Hippocampal formation (tissue), 2 donors: ENCODE data around the gene SLC24A4.
A peak's percentile ranks its signal among the peaks of the same experiment; 100 is the strongest.

ENCODE experiments used
- DNase-seq, 2 donors: peaks; one replicate each; lab custom pipeline; 2025; lab: John Stamatoyannopoulos, UW

SLC24A4 gene, protein sequence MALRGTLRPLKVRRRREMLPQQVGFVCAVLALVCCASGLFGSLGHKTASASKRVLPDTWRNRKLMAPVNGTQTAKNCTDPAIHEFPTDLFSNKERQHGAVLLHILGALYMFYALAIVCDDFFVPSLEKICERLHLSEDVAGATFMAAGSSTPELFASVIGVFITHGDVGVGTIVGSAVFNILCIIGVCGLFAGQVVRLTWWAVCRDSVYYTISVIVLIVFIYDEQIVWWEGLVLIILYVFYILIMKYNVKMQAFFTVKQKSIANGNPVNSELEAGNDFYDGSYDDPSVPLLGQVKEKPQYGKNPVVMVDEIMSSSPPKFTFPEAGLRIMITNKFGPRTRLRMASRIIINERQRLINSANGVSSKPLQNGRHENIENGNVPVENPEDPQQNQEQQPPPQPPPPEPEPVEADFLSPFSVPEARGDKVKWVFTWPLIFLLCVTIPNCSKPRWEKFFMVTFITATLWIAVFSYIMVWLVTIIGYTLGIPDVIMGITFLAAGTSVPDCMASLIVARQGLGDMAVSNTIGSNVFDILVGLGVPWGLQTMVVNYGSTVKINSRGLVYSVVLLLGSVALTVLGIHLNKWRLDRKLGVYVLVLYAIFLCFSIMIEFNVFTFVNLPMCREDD

DNA sequence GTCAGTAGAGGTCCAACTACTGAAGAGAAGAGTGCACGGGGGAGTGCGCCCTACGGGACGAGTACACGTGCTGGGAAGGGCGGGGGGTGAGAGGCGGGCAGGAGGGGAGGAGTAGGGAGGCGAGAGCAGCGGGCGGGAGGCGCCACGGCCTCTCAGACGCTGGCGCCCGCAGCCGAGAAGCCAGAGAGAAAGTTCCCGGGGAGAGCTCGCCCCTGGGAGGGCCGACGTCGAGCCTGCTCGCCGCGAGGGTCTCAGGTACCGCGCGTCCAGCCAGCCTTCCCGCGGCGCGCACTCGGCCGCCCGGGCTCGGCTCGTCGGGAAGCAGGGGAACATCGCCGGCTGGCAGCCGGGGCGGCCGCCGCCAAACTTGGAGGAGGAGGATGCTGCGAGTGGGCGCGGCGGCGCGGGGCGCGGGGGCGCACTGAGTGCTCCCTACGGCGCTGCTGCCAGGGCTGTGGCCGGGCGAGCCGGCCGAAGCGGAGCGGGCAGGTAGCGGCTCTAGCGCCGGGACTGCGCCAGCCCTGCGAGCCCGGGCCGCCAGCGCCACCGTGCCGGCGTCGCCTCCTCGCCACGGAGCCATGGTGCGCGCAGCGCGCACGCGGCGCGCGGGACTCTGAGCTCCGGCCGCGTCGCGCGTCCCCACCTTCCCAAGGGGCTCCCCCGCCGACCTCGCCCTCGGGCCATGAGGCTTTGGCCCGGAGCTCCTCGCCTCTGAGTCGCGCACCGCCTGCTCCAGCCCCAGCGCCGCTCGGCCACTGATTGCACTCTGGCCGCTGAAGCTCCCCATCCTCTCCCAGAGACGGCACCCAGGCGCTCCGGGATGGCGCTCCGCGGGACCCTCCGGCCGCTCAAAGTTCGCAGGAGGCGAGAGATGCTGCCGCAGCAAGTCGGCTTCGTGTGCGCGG, at the start of gene SLC24A4:
Gene SLC24A4, plus strand, starts transcription at position 155 of the 905 bp plus-strand sequence. Its CDS starts 666 bp downstream, at position 821.
- DNase-seq, result no peak

- DNase-seq, result no peak
Observed at GRCh38 chr14:92273166-92273565, 49.8 kb upstream of the SLC24A4 start.

- no peak for DNase-seq
Observed at GRCh38 chr14:92274055-92274454, 48.9 kb upstream of the SLC24A4 start.

DNA sequence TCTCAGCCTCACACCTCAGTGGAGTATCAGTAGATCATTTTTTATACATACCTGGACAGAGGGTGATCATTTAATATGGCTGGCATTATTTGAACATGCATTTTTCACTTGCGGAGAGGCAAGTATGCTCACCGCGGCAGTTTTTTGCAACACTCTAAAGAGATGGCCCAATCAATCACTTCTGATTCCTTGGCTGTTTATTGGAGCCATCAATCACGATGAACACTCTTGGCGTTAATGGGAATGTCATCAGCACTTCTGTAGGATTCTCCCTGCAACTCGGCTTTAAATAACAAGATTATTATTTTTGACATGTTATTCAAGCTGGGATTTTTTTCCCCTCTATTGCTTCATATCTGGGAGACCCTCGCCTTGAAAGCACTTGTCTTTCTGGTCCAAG, 46.9 kb upstream of the SLC24A4 start:
- no peak for DNase-seq

DNA sequence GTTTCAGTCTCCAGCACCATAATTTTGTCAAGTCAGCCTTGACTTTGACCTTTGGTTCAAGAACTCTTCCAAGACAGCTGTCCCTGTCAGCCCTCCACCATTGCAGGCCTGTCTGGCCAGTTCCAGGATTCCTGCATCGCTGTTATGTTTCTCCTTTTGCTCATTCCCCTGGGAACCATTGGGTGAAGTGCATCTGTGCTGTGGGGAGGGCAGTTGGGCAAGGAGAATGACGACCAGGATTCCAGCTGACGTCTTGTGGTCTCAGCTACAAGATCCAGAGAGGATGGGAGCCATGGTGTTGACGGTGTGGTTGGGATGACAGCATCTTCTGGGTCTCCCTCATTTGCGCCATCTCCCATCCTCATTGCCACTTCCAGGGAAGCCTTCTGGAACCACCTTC, 45.9 kb upstream of the SLC24A4 start:
- no peak for DNase-seq

DNA sequence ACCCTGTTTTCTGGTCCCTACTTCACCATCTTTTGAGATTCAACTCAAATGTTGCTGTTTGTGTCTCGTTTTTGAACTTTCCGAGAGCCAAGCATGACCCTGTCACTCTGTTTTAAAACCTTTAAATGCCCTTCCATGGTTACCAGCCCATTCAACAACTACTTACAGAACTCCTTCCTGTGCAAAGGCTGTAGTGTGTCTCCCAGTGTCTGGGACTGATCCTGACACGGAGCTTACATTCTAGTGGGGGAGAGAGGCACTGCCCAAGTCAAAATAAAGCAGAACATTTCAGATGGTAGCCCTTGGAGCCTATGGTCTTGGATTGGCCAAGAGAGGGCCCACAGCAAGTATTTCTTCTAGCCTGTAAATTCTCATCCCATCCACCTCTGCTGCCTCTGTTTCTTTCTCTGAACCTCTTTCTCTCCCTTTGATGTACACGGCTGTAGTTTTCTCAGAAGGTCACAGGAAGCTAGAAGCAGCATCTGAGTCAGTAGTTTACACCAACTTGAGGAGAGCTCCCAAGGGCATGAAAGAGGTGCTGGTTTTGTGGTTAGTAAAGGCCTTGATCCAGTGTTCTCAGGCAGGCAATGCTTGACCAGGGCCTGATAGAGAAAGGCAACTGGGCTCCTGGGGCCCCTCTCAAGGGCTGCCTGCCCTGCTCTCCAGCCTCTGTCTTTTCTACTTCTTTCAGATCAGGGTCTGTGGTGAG, 42.3 kb upstream of the SLC24A4 start:
- no peak for DNase-seq

DNA sequence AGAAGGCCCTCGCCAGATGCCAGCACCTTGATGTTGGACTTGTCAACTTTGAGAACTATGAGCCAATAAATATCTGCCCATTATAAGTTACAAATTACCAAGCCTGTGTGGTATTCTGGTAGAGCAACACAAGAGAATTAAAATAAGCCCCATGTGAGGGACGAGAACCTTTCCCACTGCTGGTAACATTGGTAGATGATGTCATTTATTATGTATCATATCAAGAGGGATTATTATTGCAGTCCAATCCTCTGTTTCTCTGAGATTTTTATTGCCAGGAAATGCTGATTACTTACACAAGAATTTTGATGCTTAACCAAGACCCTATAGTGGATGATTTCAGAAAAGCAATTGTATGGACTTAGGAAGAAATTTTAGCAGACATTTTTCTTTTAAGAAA, 40.3 kb upstream of the SLC24A4 start:
- no peak for DNase-seq

- DNase-seq, result no peak
Observed at GRCh38 chr14:92285311-92285710, 37.7 kb upstream of the SLC24A4 start.

DNA sequence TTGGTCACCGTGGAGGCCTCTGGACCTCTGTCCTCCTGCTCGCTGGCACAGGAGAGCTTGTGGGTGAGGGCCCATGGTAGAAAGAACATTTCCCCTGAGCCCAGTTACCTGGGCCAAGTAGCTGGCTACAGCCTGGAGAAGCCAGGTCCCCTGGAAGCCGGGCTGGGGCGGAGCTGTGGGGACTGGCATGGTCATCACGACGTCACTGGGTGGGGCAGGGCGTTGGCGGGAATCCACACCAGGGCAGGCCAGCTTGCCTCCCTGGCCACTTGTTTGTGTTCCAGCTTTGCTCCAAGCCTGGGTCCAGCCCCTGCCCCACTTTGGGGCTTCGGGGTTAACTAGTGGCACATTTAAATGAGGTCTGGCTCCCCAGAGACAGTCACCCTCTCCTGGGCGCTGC, 35.0 kb upstream of the SLC24A4 start:
- no peak for DNase-seq

GRCh38 chr14:92288994-92289660, 33.8 kb upstream of the SLC24A4 start:
- no peak for DNase-seq

DNA sequence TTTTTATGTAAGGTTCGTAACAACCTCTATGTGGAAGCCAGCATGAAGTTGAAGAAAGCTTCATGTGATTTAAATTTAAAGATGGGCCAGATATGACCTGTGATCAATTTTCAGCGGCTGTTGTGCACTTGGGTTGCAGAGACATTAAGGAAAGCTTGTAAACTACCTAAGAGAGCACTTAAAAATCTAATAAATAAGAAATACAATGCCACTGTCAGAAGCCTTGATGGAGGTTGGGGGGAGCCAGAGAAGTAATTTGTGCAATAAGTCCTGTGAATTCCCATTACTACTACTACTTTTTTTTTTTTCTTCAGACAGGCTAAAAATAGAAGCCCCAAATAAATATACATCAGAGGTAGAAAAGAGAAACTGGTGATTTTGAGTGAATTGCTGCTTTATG, 30.3 kb upstream of the SLC24A4 start:
- DNase-seq, result no peak

- no peak for DNase-seq
Observed at GRCh38 chr14:92294506-92294905, 28.5 kb upstream of the SLC24A4 start.

GRCh38 chr14:92297818-92298595, 25.0 kb upstream of the SLC24A4 start:
- no peak for DNase-seq

DNA sequence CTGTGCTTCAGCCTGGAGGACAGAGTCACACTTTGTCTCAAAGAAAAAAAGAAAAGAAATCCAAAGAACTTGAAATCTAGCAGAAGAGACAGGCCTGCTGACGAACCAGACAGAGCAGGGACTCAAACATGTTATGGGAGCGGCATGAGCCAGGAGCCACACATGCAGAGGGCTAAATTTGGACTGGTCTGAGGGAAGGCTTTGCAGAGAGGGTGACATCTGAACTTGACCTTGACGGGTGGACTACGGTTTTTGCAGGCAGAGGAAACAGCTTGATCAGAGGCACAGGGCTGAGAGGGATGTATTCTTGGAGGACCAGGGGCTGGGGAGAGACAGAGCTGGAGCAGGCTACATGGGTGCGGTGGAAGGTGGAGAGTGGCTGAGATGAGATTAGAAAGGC, 20.5 kb upstream of the SLC24A4 start:
- DNase-seq, result no peak

GRCh38 chr14:92308716-92309115, 14.2 kb upstream of the SLC24A4 start:
- no peak for DNase-seq

- DNase-seq, result no peak
Observed at GRCh38 chr14:92309968-92310530, 12.9 kb upstream of the SLC24A4 start.

DNA sequence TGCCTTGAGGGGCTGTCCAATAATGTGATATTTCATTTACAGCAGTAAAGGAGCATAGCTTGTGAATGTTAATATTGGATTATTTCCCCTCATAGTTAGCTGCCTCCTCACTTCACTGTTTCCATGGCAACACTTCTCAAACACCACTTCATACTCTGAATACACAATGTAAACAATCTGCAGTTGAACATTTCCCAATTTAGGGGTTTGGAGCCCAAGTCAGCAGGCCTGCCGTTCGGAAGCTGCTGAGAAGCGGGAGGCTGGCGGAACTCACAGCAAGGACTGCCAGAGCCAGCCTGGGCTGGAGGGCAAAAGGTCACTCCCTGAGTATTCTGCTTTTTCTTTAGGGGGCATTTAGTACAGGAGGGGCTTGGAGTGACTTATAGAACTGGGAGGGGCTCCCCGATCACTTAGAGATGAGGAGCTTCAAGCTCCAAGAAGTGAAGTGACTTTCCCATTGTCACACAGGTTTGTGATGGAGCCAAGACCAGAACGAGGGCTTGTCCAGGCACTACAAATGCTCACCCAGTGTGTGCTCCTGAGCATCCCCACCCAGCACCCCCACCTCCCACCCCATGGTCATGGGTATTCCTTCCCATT, 12.1 kb upstream of the SLC24A4 start:
- peak in 1 of 2 donors; percentile 35 for DNase-seq

- no peak for DNase-seq
Observed at GRCh38 chr14:92314182-92314581, 8.8 kb upstream of the SLC24A4 start.

GRCh38 chr14:92315050-92315805, 7.7 kb upstream of the SLC24A4 start:
- peak; percentile 23 to 28 for DNase-seq
